ENCODE measurements around the gene PDE11A. TPM values are rescaled to one million over a fixed set of nuclear protein-coding genes. Genes with fewer than 3 reads are reported as not detected.

The PDE11A gene
- total RNA-seq, 6 experiments from 2014 or later = 1.2 to 9.4 (median 6.3) TPM

DNA sequence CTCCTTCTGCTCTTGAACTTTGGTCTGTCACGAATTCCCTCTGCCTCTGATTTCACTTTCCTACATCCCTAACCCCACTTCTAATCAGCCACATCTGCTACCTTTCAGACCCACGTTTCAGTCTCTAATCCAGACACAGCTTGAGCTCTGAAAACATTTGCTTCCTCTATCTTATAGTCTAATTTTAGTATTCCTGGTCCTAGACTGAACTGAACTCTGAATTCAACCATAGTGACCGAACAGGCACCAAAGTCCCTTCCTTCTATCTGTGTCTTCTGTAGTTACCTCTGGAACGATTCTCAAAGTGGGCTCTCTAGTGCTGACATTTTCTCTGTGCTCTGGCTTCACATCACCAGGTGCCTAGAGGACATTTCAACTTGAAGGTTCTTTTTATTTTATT is 156.2 kb downstream of the PDE11A start:
- no peaks in the 10 kb centered on the region for H3K27me3 ChIP-seq
- H3K4me1 ChIP-seq = no peaks in the 10 kb centered on the region
- H3K36me3 ChIP-seq = no peaks in the 10 kb centered on the region
- H3K9me3 ChIP-seq = no peaks in the 10 kb centered on the region
- H3K4me3 ChIP-seq = no peak overlapping the region
- TF ChIP-seq POLR2A (IDR thresholded peaks at IDR 0.05) = no peak
- TF ChIP-seq CTCF (IDR thresholded peaks at IDR 0.05) = no peak
- no peak for DNase-seq
- intact Hi-C loops (cut with DNase I) = no loop called here
- 74% methylated on average over 4 of the region's 4 CpGs for WGBS (ENCODE audit: insufficient coverage, low coverage, low lambda C conversion rate, missing lambda C conversion rate)
- H3K27ac ChIP-seq = no peak overlapping the region
- ATAC-seq = no peak

- H3K4me3 ChIP-seq = no peak overlapping the region
- no peak for TF ChIP-seq POLR2A (IDR thresholded peaks at IDR 0.05)
- TF ChIP-seq CTCF (IDR thresholded peaks at IDR 0.05) = no peak
- DNase-seq = no peak
- H3K9me3 ChIP-seq = no peaks in the 10 kb centered on the region
- H3K4me1 ChIP-seq = no peaks in the 10 kb centered on the region
- H3K27ac ChIP-seq = no peak overlapping the region
- intact Hi-C loops (cut with DNase I) = no loop called here
- H3K36me3 ChIP-seq = no peaks in the 10 kb centered on the region
- no peaks in the 10 kb centered on the region for H3K27me3 ChIP-seq
- WGBS (ENCODE audit: insufficient coverage, low coverage, low lambda C conversion rate, missing lambda C conversion rate) = 92% methylated on average over 1 of the region's 1 CpG
- no peak for ATAC-seq
Measured at GRCh38 chr2:177914247-177914646, 158.3 kb downstream of the PDE11A start.

- TF ChIP-seq CTCF (IDR thresholded peaks at IDR 0.05) (no peak), POLR2A (IDR thresholded peaks at IDR 0.05) (no peak)
- H3K27me3 ChIP-seq = no peaks in the 10 kb centered on the region
- DNase-seq = no peak
- H3K9me3 ChIP-seq = no peaks in the 10 kb centered on the region
- H3K4me3 ChIP-seq = no peak overlapping the region
- no peak overlapping the region for H3K27ac ChIP-seq
- intact Hi-C loops (cut with DNase I) = no loop called here
- 69% methylated on average over 2 of the region's 2 CpGs for WGBS (ENCODE audit: insufficient coverage, low coverage, low lambda C conversion rate, missing lambda C conversion rate)
- no peaks in the 10 kb centered on the region for H3K36me3 ChIP-seq
- no peaks in the 10 kb centered on the region for H3K4me1 ChIP-seq
- ATAC-seq = no peak
Measured at GRCh38 chr2:177909962-177910361, 162.6 kb downstream of the PDE11A start.

- no peaks in the 10 kb centered on the region for H3K9me3 ChIP-seq
- ATAC-seq (no peak), DNase-seq (no peak)
- intact Hi-C loops (cut with DNase I) = no loop called here
- no peak overlapping the region for H3K4me3 ChIP-seq
- H3K4me1 ChIP-seq = no peaks in the 10 kb centered on the region
- H3K27ac ChIP-seq = no peak overlapping the region
- H3K27me3 ChIP-seq = no peaks in the 10 kb centered on the region
- no peak for TF ChIP-seq POLR2A (IDR thresholded peaks at IDR 0.05)
- TF ChIP-seq CTCF (IDR thresholded peaks at IDR 0.05) = no peak
- H3K36me3 ChIP-seq = no peaks in the 10 kb centered on the region
- 94% methylated on average over 2 of the region's 2 CpGs for WGBS (ENCODE audit: insufficient coverage, low coverage, low lambda C conversion rate, missing lambda C conversion rate)
Measured at GRCh38 chr2:177908824-177909223, 163.8 kb downstream of the PDE11A start.

DNA sequence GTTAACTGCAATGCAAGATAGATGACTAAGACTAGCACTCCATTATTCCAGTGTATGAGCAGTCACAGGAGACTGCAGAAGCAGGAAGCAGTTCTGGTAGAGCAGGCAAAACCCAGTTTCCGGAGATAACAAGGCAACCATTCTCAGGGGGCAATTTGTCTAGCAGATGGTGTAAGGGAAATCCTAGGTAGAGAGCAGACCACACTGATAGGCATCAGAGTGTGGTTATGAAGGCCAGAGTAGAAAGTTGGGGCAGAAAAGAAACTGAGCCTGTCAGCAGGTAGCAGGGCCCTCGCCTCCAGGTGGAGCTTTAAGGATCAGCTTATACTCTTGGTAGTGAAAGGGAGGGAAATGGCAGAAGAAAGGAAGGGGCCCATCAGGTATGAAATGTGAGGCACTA is 164.4 kb downstream of the PDE11A start:
- Histone ChIP-seq H3K36me3 (no peaks in the 10 kb centered on the region), H3K4me1 (no peaks in the 10 kb centered on the region), H3K27ac (no peak overlapping the region), H3K9me3 (no peaks in the 10 kb centered on the region), H3K27me3 (no peaks in the 10 kb centered on the region), H3K4me3 (no peak overlapping the region)
- ATAC-seq (no peak), DNase-seq (no peak)
- WGBS (ENCODE audit: insufficient coverage, low coverage, low lambda C conversion rate, missing lambda C conversion rate) = 72% methylated on average over 2 of the region's 2 CpGs
- intact Hi-C loops (cut with DNase I) = no loop called here
- TF ChIP-seq CTCF (IDR thresholded peaks at IDR 0.05) (no peak), POLR2A (IDR thresholded peaks at IDR 0.05) (no peak)
